Muscle layer of duodenum (tissue), 2 donors: ENCODE data around the gene MSLN.

Experiments used
- H3K27ac ChIP-seq: one replicate; pipeline ENCODE4 v1.7.0; 2013; ENCODE audit warnings: mild to moderate bottlenecking, low read length
- H3K27me3 ChIP-seq: one replicate; pipeline ENCODE4 v1.7.0; 2013; ENCODE audit warnings: low read depth, mild to moderate bottlenecking, control low read depth, low read length
- H3K36me3 ChIP-seq, 2 donors: one replicate each; pipeline ENCODE4 v1.7.0; 2013; ENCODE audit warnings: low read length in 2 of 2, control low read depth in 1 of 2, mild to moderate bottlenecking in 1 of 2; ENCODE audit not compliant: insufficient read depth in 2 of 2, control insufficient read depth in 1 of 2
- H3K4me1 ChIP-seq, 2 donors: one replicate each; pipeline ENCODE4 v1.7.0; 2013; ENCODE audit warnings: low read length in 2 of 2, mild to moderate bottlenecking in 2 of 2, control low read depth in 1 of 2, moderate library complexity in 1 of 2; ENCODE audit not compliant: insufficient read depth in 2 of 2, control insufficient read depth in 1 of 2
- H3K4me3 ChIP-seq, 2 donors: one replicate each; pipeline ENCODE4 v1.7.0; 2013; ENCODE audit warnings: low read length in 2 of 2, low read depth in 1 of 2, mild to moderate bottlenecking in 1 of 2
- H3K9me3 ChIP-seq, 2 donors: one replicate each; pipeline ENCODE4 v1.7.0; 2013; ENCODE audit warnings: low read length in 2 of 2, control low read depth in 1 of 2, mild to moderate bottlenecking in 1 of 2; ENCODE audit not compliant: control insufficient read depth in 1 of 2
- donor health status: healthy.

MSLN gene

DNA sequence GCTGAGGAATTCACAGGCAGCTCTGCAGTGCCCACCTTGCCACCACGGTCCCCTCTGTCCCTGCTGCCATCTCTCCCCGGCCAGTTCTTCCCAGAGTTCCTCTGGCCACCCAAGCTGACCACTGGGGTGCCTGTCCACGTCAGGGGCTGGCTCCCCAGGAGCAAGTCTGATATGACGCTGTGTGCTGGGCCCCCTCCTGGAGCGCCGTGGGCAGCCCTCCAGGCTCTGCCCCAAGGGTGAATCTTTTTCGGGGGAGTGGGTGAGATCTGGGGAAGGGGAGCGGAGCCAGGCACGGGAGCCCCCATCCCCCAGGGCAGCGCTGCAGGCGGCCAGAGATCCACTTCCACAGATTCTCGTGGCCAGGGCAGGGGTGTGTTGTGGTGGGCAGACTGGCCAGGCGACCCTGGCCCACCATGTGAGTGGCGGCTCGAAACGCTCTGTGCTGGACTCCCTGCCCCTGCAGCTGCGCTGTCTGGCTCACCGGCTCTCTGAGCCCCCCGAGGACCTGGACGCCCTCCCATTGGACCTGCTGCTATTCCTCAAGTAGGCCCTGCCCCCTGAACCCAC, 3.7 kb downstream of the MSLN start:
- Histone ChIP-seq H3K4me1 (no peaks in the 10 kb centered on the region), H3K4me3 (no peak overlapping the region), H3K9me3 (no peaks in the 10 kb centered on the region), H3K27ac (no peak overlapping the region), H3K27me3 (no peaks in the 10 kb centered on the region), H3K36me3 (no peaks in the 10 kb centered on the region)

DNA sequence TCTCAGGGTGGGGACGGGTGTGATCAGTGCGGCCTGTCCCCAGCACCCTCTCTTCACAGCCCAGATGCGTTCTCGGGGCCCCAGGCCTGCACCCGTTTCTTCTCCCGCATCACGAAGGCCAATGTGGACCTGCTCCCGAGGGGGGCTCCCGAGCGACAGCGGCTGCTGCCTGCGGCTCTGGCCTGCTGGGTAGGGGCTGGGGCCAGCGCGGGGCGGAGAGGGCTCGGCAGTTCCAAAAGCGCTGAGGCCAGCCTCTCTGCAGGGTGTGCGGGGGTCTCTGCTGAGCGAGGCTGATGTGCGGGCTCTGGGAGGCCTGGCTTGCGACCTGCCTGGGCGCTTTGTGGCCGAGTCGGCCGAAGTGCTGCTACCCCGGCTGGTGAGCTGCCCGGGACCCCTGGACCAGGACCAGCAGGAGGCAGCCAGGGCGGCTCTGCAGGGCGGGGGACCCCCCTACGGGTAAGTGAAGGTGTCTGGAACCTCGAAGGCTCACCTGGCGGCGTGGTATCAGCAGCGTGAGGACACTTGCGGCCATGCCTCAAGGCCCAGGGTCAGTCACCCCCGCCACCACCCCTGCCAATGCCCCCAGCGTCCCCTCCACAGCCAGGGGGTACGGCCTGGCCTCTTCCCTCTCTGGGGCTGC, 4.4 kb downstream of the MSLN start:
- H3K27me3 ChIP-seq, result no peaks in the 10 kb centered on the region
- no peaks in the 10 kb centered on the region for H3K9me3 ChIP-seq
- no peaks in the 10 kb centered on the region for H3K36me3 ChIP-seq
- H3K4me3 ChIP-seq, result no peak overlapping the region
- H3K4me1 ChIP-seq, result no peaks in the 10 kb centered on the region
- H3K27ac ChIP-seq, result no peak overlapping the region

DNA sequence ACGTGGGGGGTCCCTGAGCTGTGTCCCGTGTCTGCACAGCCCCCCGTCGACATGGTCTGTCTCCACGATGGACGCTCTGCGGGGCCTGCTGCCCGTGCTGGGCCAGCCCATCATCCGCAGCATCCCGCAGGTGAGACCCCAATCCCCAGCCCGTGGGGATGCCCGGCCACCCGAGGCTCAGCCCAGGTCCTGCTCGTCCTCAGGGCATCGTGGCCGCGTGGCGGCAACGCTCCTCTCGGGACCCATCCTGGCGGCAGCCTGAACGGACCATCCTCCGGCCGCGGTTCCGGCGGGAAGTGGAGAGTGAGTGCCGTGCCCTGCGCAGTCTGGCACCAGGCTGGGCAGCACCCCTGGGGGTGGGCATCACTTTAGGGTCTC, 4.9 kb downstream of the MSLN start:
- no peaks in the 10 kb centered on the region for H3K27me3 ChIP-seq
- no peaks in the 10 kb centered on the region for H3K9me3 ChIP-seq
- no peaks in the 10 kb centered on the region for H3K4me1 ChIP-seq
- no peak overlapping the region for H3K27ac ChIP-seq
- H3K36me3 ChIP-seq, result no peaks in the 10 kb centered on the region
- no peak overlapping the region for H3K4me3 ChIP-seq

DNA sequence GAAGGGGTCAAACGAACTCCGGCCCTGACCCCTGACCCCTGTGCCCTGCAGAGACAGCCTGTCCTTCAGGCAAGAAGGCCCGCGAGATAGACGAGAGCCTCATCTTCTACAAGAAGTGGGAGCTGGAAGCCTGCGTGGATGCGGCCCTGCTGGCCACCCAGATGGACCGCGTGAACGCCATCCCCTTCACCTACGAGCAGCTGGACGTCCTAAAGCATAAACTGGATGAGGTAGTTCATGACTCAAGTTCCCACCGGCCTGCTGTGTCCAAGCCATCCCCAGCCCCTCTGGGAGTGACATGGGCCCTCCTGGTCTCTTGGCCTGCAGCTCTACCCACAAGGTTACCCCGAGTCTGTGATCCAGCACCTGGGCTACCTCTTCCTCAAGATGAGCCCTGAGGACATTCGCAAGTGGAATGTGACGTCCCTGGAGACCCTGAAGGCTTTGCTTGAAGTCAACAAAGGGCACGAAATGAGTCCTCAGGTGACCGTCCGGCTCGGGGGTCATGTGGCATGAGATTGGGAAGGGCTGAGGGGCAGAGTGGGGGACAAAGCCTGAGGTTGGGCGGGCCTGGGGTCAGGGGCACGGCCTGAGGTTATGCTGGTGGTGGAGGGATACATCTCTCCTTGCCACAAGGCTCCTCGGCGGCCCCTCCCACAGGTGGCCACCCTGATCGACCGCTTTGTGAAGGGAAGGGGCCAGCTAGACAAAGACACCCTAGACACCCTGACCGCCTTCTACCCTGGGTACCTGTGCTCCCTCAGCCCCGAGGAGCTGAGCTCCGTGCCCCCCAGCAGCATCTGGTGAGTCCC, 5.7 kb downstream of the MSLN start:
- Histone ChIP-seq H3K4me1 (no peaks in the 10 kb centered on the region), H3K4me3 (no peak overlapping the region), H3K27me3 (no peaks in the 10 kb centered on the region), H3K9me3 (no peaks in the 10 kb centered on the region), H3K27ac (no peak overlapping the region), H3K36me3 (no peaks in the 10 kb centered on the region)

DNA sequence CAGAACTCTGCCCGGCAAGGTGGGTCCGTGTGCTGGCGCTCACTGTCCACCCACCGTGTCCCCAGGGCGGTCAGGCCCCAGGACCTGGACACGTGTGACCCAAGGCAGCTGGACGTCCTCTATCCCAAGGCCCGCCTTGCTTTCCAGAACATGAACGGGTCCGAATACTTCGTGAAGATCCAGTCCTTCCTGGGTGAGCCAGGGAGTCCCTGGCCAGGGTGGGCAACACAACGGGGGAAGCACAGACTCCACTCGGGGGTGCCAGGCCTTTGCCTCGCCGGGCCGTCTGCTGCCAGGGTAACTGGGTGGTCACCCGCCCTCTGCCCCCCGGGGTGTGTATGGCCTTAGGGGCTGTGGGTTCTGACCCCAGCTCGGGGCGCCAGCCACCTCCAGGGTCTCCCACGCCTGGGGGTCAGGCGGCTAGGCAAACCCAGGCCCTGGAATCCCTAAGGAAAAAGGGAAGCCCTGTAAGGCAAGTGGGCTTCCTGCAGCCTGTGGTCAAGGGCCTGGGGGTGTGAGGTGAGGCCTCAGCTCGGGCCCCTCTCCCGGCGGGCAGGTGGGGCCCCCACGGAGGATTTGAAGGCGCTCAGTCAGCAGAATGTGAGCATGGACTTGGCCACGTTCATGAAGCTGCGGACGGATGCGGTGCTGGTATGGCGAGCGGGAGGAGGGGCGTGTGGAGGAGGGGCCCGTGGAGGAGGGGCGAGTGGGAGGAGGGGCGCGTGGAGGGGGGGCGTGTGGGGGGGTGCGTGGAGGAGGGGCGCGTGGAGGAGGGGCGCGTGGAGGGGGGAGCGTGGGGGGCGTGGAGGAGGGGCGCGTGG, 6.5 kb downstream of the MSLN start:
- H3K4me3 ChIP-seq, result no peak overlapping the region
- no peaks in the 10 kb centered on the region for H3K36me3 ChIP-seq
- H3K4me1 ChIP-seq, result no peaks in the 10 kb centered on the region
- no peaks in the 10 kb centered on the region for H3K9me3 ChIP-seq
- H3K27me3 ChIP-seq, result no peaks in the 10 kb centered on the region
- H3K27ac ChIP-seq, result no peak overlapping the region

DNA sequence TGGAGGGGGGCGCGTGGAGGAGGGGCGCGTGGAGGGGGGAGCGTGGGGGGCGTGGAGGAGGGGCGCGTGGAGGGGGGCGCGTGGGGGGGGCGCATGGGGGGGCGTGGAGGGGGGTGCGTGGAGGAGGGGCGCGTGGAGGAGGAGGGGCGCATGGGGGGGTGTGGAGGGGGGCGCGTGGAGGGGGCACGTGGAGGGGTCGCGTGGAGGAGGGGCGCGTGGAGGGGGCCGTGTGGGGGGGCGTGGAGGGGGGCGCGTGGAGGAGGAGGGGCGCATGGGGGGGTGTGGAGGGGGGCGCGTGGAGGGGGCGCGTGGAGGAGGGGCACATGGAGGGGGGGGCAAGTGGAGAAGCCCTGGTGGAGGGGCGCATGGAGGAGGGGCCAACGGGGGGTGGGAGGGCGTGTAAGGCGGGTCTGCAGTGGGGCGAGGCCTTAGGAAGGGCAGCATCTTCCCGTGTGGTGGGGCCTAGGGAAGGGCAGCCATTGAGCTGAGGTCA, 7.3 kb downstream of the MSLN start:
- H3K36me3 ChIP-seq, result no peaks in the 10 kb centered on the region
- no peaks in the 10 kb centered on the region for H3K27me3 ChIP-seq
- H3K27ac ChIP-seq, result no peak overlapping the region
- H3K9me3 ChIP-seq, result no peaks in the 10 kb centered on the region
- no peaks in the 10 kb centered on the region for H3K4me1 ChIP-seq
- no peak overlapping the region for H3K4me3 ChIP-seq

DNA sequence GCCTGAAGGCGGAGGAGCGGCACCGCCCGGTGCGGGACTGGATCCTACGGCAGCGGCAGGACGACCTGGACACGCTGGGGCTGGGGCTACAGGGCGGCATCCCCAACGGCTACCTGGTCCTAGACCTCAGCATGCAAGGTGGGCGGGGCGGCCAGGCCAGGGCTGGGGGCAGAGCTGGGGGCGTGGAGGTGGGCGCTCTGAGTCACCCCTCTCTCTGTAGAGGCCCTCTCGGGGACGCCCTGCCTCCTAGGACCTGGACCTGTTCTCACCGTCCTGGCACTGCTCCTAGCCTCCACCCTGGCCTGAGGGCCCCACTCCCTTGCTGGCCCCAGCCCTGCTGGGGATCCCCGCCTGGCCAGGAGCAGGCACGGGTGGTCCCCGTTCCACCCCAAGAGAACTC, 7.9 kb downstream of the MSLN start:
- H3K9me3 ChIP-seq, result no peaks in the 10 kb centered on the region
- no peaks in the 10 kb centered on the region for H3K4me1 ChIP-seq
- no peak overlapping the region for H3K27ac ChIP-seq
- H3K36me3 ChIP-seq, result no peaks in the 10 kb centered on the region
- no peak overlapping the region for H3K4me3 ChIP-seq
- H3K27me3 ChIP-seq, result no peaks in the 10 kb centered on the region

DNA sequence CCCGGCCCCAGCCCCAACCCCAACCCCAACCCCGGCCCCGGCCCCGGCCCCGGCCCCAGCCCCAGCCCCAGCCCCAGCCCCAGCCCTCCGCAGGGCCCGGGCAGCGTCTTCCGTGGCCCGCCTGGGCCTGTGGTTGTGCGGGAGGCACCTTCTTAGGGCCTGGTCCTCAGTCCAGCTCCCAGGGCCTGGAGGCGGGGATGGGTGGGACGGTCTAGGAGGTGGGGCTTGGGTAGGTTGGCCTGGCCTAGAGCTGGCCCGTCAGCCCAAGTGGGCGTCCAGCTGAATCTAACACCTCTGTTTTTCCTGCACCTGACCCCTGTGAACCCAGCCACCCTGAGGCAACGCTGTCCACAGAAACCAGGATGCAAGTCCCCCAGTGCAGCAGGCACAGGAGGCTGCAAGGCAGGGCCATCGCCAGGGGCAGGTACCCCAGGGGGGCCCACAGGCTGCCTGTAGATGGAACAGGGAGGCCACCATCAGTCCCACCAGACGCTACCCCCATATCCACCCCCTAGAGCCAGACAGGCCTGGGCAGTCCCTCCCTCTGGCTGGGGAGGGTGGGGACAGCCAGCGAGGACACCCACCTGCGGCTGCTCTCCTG, 8.8 kb downstream of the MSLN start:
- Histone ChIP-seq H3K4me3 (no peak overlapping the region), H3K36me3 (no peaks in the 10 kb centered on the region), H3K4me1 (no peaks in the 10 kb centered on the region), H3K27ac (no peak overlapping the region), H3K9me3 (no peaks in the 10 kb centered on the region), H3K27me3 (no peaks in the 10 kb centered on the region)

DNA sequence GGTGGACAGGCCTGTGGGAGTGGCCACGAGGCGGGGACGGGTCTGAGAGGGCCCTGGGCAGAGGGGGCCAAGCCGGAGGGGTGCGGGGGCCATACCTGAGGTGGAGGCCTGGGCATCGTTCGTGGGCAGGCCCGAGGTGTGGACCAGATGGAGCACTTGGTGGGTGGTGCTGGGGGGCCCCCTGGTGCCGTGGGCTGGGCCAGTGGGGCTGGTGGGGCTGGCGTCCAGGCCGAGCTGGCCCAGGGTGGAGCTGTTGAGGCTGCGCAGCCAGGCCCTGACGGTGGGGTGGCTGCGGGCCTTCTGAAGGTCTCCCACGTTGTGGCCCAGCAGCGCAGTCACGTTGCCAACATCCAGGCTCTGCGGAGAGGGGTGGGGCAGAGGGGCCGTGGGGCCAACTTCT, 9.4 kb downstream of the MSLN start:
- Histone ChIP-seq H3K9me3 (no peaks in the 10 kb centered on the region), H3K4me1 (no peaks in the 10 kb centered on the region), H3K27me3 (no peaks in the 10 kb centered on the region), H3K27ac (no peak overlapping the region), H3K36me3 (no peaks in the 10 kb centered on the region), H3K4me3 (no peak overlapping the region)

DNA sequence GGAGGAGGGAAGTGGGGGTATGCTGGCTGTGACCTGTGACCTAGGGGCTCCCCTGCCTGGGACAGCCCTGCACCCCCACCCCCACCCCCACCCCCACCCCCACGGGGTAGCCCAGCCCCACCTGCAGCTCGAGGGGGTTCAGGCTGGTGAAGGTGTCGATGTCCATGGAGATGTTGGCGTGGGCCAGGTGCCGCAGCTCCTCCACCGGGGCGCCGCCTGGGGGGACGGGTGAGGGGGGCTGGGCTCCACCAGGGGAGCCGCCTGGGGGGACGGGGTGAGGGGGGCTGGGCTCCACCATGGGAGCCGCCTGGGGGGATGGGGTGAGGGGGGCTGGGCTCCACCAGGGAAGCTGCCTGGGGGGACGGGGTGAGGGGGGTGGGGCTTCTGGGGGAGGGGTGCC, 9.9 kb downstream of the MSLN start:
- Histone ChIP-seq H3K4me1 (no peaks in the 10 kb centered on the region), H3K4me3 (no peak overlapping the region), H3K27ac (no peak overlapping the region), H3K27me3 (no peaks in the 10 kb centered on the region), H3K9me3 (no peaks in the 10 kb centered on the region), H3K36me3 (no peaks in the 10 kb centered on the region)

DNA sequence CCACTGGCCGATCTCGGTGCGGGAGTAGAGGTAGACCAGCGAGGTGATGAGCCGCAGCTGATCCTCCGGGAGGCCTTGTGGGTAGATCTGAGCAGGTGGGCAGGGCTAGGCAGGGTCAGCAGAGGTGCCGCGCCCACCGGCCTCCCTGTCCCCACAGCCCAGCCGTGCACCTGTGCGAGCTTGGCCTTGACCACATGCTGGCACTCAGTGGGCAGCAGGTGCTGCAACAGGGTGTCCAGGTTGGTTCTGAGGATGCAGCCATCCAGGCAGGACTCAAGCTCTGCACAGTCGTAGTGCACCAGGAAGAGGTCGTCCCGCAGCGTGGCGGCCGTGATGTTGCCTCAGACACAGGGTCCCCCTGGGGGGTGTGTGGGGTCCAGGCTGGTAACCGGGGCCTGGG, 12.4 kb downstream of the MSLN start:
- H3K27ac ChIP-seq, result no peak overlapping the region
- no peaks in the 10 kb centered on the region for H3K27me3 ChIP-seq
- H3K4me3 ChIP-seq, result no peak overlapping the region
- H3K4me1 ChIP-seq, result no peaks in the 10 kb centered on the region
- H3K9me3 ChIP-seq, result no peaks in the 10 kb centered on the region
- no peaks in the 10 kb centered on the region for H3K36me3 ChIP-seq
